Right atrium auricular region (tissue), 2 donors: ENCODE measurements around the gene TNS3. TPM values are rescaled to one million over a fixed set of nuclear protein-coding genes. Genes with fewer than 3 reads are reported as not detected.

Experiments used
- DNase-seq: peaks from one replicate; pipeline ENCODE4 v3.0.0-alpha.2; 2019; ENCODE audit warnings: low spot score
- H3K27ac ChIP-seq, 2 donors: fragments of 200-600 bp; sonication (generic); 1 replicate in 1 of 2; 2 replicates in 1 of 2; pipeline ENCODE4 v1.5.1; 2016 to 2019
- H3K27me3 ChIP-seq, 2 donors: fragments of 200-600 bp; sonication (generic); one replicate each; pipeline versions ENCODE4 v1.5.1 to v1.6.0; 2017 to 2019
- H3K36me3 ChIP-seq: fragments of 200-600 bp; sonication (generic); one replicate; pipeline ENCODE4 v1.5.1; 2016
- H3K4me1 ChIP-seq, 2 donors: fragments of 200-600 bp; sonication (generic); one replicate each; pipeline versions ENCODE4 v1.5.1 to v1.6.0; 2017 to 2019
- H3K4me3 ChIP-seq, 2 donors: fragments of 200-600 bp; sonication (generic); 1 replicate in 1 of 2; 2 replicates in 1 of 2; pipeline ENCODE4 v1.5.1; 2017 to 2019; ENCODE audit warnings: mild to moderate bottlenecking in 1 of 2, moderate library complexity in 1 of 2
- H3K9me3 ChIP-seq, 2 donors: fragments of 200-600 bp; sonication (generic); one replicate each; pipeline ENCODE4 v1.5.1; 2019
- total RNA-seq, 2 donors: library from RNA; depleted of rRNA; stranded (reverse); fragments of >200 nt; gene quantifications; one replicate each; pipeline ENCODE4 v1.1.0, GENCODE V29; 2016
- TF ChIP-seq, protein P1 (sequence below), 2 donors: fragments of 200-600 bp; sonication (generic); IDR thresholded peaks; one replicate each; pipeline ENCODE4 v1.5.1; 2019; ENCODE audit warnings: antibody characterized with exemption in 2 of 2

The TNS3 gene
- total RNA-seq, 2 donors from 2014 or later, result 39.7 to 44.4 TPM

GRCh38 chr7:47344171-47344955 is 237.5 kb downstream of the TNS3 start:
- no peak for DNase-seq
- no peak overlapping the region for H3K4me3 ChIP-seq
- TF ChIP-seq, protein P1, sequence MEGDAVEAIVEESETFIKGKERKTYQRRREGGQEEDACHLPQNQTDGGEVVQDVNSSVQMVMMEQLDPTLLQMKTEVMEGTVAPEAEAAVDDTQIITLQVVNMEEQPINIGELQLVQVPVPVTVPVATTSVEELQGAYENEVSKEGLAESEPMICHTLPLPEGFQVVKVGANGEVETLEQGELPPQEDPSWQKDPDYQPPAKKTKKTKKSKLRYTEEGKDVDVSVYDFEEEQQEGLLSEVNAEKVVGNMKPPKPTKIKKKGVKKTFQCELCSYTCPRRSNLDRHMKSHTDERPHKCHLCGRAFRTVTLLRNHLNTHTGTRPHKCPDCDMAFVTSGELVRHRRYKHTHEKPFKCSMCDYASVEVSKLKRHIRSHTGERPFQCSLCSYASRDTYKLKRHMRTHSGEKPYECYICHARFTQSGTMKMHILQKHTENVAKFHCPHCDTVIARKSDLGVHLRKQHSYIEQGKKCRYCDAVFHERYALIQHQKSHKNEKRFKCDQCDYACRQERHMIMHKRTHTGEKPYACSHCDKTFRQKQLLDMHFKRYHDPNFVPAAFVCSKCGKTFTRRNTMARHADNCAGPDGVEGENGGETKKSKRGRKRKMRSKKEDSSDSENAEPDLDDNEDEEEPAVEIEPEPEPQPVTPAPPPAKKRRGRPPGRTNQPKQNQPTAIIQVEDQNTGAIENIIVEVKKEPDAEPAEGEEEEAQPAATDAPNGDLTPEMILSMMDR (IDR thresholded peaks at IDR 0.05), result no peak
- H3K27ac ChIP-seq, result no peak overlapping the region
- H3K27me3 ChIP-seq, result no peaks in the 10 kb centered on the region
- no peaks in the 10 kb centered on the region for H3K36me3 ChIP-seq
- no peaks in the 10 kb centered on the region for H3K9me3 ChIP-seq
- peaks cover 0 to 13% of the 10 kb centered on the region in 2 donors for H3K4me1 ChIP-seq

DNA sequence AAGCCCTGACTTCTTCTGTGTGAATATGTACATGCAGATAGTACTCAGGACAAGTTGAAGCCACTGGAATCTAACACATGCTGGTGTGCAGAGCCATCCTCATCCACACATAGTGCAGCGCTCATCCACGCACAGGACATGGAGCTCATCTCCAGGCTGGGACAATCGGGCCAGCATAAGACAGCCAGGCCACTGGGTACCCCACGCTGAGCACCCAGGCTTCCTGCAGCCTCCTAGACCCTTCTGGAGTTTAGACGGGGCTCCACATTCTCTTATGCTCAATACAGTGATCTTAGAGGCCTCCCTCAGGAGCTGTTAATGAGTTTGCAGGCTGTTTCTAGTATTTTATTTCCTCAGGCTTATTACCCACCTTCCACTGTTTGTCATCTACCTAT is 238.9 kb downstream of the TNS3 start:
- no peak overlapping the region for H3K4me3 ChIP-seq
- no peaks in the 10 kb centered on the region for H3K27me3 ChIP-seq
- peaks cover 0 to 13% of the 10 kb centered on the region in 2 donors for H3K4me1 ChIP-seq
- peak overlapping the region in 1 of 2 donors; percentile 35 for H3K27ac ChIP-seq
- no peak for DNase-seq
- no peaks in the 10 kb centered on the region for H3K9me3 ChIP-seq
- TF ChIP-seq, protein P1 (IDR thresholded peaks at IDR 0.05), result no peak
- no peaks in the 10 kb centered on the region for H3K36me3 ChIP-seq

DNA sequence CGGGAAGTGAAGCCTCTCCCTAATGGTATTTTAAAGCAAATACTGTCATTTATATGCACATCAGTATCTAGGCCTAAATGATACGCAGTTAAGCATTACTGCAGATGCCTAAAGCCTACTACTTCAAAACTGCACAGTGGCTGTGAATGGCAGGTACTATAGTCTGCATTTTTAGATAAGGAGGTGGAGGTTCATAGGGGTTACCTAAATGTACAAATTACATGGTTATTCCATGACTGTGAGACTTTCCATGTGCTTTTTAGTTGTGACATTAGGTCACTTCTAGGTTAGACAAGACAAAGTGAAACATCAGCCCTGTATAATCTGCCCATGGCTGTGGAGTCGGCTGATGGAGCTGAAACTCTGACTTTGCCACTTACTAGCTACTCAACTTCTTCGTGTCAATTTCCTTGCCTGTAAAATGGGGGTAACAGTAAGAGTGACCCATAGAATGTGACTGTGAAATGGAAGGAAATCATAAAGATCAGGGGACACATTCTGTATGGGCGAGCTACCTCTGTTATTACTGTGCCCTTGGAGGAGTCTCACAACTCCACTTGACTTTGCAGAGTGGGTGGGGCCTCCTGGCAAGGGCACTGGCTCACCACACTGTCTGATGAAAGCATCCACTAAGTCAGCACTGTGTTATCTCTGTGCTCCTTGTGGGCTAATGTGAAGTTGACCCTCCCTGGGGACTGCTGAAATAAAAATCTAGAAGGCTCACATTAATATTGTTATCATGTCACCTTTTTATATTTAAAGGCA is 239.4 kb downstream of the TNS3 start:
- no peaks in the 10 kb centered on the region for H3K27me3 ChIP-seq
- TF ChIP-seq, protein P1 (IDR thresholded peaks at IDR 0.05), result no peak
- no peak for DNase-seq
- H3K36me3 ChIP-seq, result no peaks in the 10 kb centered on the region
- H3K4me3 ChIP-seq, result no peak overlapping the region
- H3K9me3 ChIP-seq, result no peaks in the 10 kb centered on the region
- H3K4me1 ChIP-seq, result peaks cover 0 to 14% of the 10 kb centered on the region in 2 donors
- peak overlapping the region in 1 of 2 donors; percentile 35 for H3K27ac ChIP-seq

- no peaks in the 10 kb centered on the region for H3K27me3 ChIP-seq
- H3K4me1 ChIP-seq, result peaks cover 0 to 33% of the 10 kb centered on the region in 2 donors
- DNase-seq, result no peak
- no peak overlapping the region for H3K4me3 ChIP-seq
- TF ChIP-seq, protein P1 (IDR thresholded peaks at IDR 0.05), result no peak
- H3K27ac ChIP-seq, result no peak overlapping the region
- H3K36me3 ChIP-seq, result no peaks in the 10 kb centered on the region
- H3K9me3 ChIP-seq, result no peaks in the 10 kb centered on the region
These were observed 241.4 kb downstream of the TNS3 start for GRCh38 chr7:47340517-47340916.

DNA sequence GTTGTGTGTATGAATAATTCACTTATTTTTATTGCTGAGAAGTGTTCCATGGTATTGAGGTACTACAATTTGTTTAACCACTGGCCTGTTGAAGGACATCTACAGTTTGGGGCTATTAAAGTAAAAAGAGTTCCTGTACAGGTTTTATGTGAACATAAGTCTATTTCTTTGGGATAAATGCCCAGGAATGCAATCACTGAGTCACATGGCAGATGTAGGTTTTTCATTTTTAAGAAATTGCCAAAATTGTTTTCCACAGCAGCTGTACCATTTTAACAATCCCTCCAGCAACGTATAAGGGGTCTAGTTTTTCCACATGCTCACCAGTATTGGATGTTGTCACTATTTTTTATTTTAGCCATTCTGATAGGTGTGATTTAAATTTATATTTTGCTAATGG is 243.9 kb downstream of the TNS3 start:
- no peak for DNase-seq
- Histone ChIP-seq H3K9me3 (no peaks in the 10 kb centered on the region), H3K4me1 (peaks cover 0 to 43% of the 10 kb centered on the region in 2 donors), H3K27ac (peak overlapping the region; percentile 76 to 96), H3K4me3 (no peak overlapping the region), H3K27me3 (no peaks in the 10 kb centered on the region), H3K36me3 (no peaks in the 10 kb centered on the region)
- TF ChIP-seq, protein P1 (IDR thresholded peaks at IDR 0.05), result no peak
